ENCODE measurements around the gene COL28A1.

COL28A1 gene

DNA sequence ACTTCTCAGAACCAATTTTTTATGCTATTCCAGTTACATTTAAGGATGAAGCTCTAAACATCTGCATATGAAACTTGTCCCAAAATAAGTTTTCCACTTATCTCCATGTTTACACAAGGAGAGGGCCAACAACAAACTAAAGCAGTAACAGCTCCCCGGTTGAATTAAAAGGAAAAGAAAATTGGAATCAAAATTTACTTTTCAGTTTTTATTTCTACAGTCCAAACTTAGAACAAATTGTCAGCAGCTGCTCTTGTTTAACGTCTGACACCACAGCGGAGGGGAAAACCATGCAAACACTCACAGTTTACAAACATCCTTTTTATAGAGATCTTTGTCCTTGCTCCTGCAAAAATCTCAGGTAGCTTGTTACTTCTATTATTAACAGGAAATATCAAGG, 101.3 kb downstream of the COL28A1 start:
- TF ChIP-seq, protein P1, sequence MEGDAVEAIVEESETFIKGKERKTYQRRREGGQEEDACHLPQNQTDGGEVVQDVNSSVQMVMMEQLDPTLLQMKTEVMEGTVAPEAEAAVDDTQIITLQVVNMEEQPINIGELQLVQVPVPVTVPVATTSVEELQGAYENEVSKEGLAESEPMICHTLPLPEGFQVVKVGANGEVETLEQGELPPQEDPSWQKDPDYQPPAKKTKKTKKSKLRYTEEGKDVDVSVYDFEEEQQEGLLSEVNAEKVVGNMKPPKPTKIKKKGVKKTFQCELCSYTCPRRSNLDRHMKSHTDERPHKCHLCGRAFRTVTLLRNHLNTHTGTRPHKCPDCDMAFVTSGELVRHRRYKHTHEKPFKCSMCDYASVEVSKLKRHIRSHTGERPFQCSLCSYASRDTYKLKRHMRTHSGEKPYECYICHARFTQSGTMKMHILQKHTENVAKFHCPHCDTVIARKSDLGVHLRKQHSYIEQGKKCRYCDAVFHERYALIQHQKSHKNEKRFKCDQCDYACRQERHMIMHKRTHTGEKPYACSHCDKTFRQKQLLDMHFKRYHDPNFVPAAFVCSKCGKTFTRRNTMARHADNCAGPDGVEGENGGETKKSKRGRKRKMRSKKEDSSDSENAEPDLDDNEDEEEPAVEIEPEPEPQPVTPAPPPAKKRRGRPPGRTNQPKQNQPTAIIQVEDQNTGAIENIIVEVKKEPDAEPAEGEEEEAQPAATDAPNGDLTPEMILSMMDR (IDR thresholded peaks at IDR 0.05; ENCODE audit: low read depth, low read length) = no peak
- DNase-seq (ENCODE audit: low read depth in 2 of 2) = no peak

DNA sequence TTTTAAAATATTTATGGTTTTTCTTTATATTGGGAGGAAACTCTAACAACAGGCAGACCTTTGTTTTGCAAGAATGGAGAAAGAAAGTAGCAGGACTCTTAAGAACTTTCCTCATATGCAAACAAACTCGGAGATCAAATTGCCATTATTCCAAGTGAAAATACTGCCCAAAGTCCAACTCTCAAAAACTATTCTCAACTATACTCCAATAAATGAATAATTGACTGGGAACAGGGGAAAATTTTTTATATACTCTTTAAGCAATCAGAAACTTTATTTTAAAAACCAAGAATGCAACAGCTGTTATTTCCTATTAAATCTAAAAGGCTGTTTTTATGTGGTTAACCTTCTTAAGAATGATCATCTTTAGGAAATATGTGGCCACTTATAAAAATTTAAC, 101.9 kb downstream of the COL28A1 start:
- TF ChIP-seq, protein P1 (IDR thresholded peaks at IDR 0.05; ENCODE audit: low read depth, low read length) = no peak
- DNase-seq (ENCODE audit: low read depth in 2 of 2) = no peak
- H3K4me3 ChIP-seq (replicated peaks in 1 of 2; ENCODE audit: low read depth in 2 of 2, low read length in 2 of 2) = no peak overlapping the region

More for the DNA sequence above, 101.3 kb downstream of the COL28A1 start:
- no peak overlapping the region for H3K4me3 ChIP-seq (replicated peaks in 1 of 2; ENCODE audit: low read depth in 2 of 2, low read length in 2 of 2)

DNA sequence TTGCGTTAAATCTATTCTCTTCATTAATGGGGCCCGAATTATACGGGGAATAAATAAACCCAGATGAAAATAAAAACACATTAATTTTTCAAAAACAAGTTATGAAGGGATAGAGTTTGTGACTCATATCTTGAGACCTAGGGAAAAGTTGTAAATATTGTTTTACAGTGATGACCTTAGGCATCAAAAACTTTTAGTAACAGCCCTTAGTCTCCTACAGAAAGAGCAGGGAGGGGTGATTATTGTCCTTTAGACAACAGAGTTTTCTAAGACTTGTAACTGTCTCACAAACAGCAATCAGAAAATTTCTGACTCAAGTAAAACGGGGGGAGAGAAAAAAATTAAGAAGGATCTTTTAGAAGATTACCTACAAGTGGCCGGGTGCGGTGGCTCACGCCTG, 102.7 kb downstream of the COL28A1 start:
- TF ChIP-seq, protein P1 (IDR thresholded peaks at IDR 0.05; ENCODE audit: low read depth, low read length) = no peak
- H3K4me3 ChIP-seq (replicated peaks in 1 of 2; ENCODE audit: low read depth in 2 of 2, low read length in 2 of 2) = no peak overlapping the region
- no peak for DNase-seq (ENCODE audit: low read depth in 2 of 2)

DNA sequence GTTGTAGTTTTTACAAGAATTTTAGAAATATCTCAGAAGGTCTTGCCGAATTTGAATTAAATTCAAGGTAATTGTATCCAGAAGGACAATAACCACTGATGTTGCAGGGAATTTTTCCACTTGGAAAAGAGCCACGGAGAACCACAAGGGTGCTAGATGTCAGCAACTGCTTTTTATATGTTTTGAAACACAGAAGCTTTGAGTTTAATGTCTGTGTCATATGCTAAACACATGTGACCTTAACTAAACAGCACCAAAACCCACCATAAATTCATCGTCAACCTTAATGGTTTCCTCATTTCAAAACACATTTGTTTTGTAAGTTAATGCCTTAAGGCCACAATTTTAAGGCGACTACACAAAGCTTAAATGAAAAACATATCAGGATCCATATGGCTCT, 106.9 kb downstream of the COL28A1 start:
- TF ChIP-seq, protein P1 (IDR thresholded peaks at IDR 0.05; ENCODE audit: low read depth, low read length) = no peak
- DNase-seq (ENCODE audit: low read depth in 2 of 2) = peak; percentile 20 to 22

DNA sequence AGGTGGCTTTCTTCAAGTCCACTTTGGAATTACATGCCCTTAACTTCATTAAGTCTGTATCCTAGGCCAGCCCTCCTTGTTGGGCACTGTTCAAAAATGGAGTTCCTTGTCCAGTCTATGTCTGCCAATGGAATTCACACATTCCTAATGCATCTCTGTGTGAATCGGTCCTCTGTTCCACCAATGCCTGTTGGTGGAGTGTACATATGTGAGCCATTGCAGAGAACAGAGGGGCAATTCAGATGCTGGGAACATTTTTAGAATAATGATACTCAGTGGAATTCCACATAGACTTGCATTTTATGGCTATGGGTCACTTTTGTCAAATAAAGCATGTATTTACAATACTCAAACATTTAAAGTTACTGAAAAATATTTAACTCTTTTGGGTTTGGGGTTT, 108.3 kb downstream of the COL28A1 start:
- no peak for DNase-seq (ENCODE audit: low read depth in 2 of 2)
- TF ChIP-seq, protein P1 (IDR thresholded peaks at IDR 0.05; ENCODE audit: low read depth, low read length) = no peak
- H3K4me3 ChIP-seq (replicated peaks in 1 of 2; ENCODE audit: low read depth in 2 of 2, low read length in 2 of 2) = no peak overlapping the region

More for the DNA sequence above, 106.9 kb downstream of the COL28A1 start:
- H3K4me3 ChIP-seq (replicated peaks in 1 of 2; ENCODE audit: low read depth in 2 of 2, low read length in 2 of 2) = no peak overlapping the region

DNA sequence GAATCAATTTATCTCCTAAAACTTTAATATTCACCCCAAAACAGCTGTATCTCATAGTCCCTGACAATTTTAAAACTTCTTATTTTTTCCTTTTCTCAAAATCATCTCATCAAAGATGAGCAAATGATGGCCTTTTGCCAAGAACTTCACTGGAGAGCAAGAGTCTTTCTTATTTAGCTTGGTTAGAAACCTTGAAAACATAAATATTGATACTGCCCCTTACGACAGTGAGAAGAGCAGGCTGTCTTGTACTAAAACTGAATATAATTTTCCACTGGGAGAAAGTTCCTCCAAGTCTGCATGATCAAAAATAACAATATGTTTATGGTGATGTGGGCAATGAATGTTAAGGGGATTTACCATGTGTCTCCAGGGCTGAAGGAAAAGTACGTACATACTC, 109.0 kb downstream of the COL28A1 start:
- peak in 1 of 2 donors; percentile 30 for DNase-seq (ENCODE audit: low read depth in 2 of 2)
- H3K4me3 ChIP-seq (replicated peaks in 1 of 2; ENCODE audit: low read depth in 2 of 2, low read length in 2 of 2) = no peak overlapping the region
- TF ChIP-seq, protein P1 (IDR thresholded peaks at IDR 0.05; ENCODE audit: low read depth, low read length) = no peak

DNA sequence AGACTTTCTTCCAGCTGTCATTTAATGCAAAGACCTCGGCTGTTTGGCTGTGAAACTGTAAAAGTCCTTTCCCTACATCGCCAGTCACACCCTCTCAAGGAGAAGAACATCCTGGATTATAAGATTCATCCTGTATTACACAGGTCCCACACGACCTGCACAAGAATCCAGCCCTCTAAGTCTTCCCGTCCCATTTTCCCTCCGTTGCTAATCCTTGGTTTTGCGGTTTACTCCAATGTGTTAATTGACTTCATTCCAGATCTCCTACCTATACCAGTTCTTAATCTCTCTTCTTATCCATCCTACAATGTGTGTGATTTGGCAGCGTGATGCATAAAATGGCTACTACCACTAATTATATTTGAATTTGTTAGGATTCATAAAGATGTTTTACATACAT, 110.4 kb downstream of the COL28A1 start:
- TF ChIP-seq, protein P1 (IDR thresholded peaks at IDR 0.05; ENCODE audit: low read depth, low read length) = no peak
- DNase-seq (ENCODE audit: low read depth in 2 of 2) = no peak
- no peak overlapping the region for H3K4me3 ChIP-seq (replicated peaks in 1 of 2; ENCODE audit: low read depth in 2 of 2, low read length in 2 of 2)
